ENCODE data around the gene SMAD6. TPM values are rescaled to one million over a fixed set of nuclear protein-coding genes. Genes with fewer than 3 reads are reported as not detected.

SMAD6 gene
- total RNA-seq, 2 donors from 2014 or later: 190 to 213 TPM

- DNase-seq: no peak
- WGBS, 2 experiments (ENCODE audit: insufficient coverage in 1 of 2, insufficient read length in 1 of 2): 90 to 96% methylated on average over 4 to 10 of the region's 10 CpGs
Measured at GRCh38 chr15:66719471-66719870, 17.4 kb downstream of the SMAD6 start.

GRCh38 chr15:66720206-66721010, 18.4 kb downstream of the SMAD6 start:
- DNase-seq: no peak
- no peak overlapping the region for H3K4me3 Mint-ChIP-seq
- H3K9me3 Mint-ChIP-seq: no peaks in the 10 kb centered on the region
- Histone ChIP-seq H3K4me1 (ENCODE audit: control insufficient read depth, insufficient read depth, low read length) (peaks cover 20% of the 10 kb centered on the region), H3K9me3 (ENCODE audit: control insufficient read depth, low read length) (no peaks in the 10 kb centered on the region), H3K27me3 (ENCODE audit: control insufficient read depth, insufficient read depth, low read length, poor library complexity, severe bottlenecking) (no peaks in the 10 kb centered on the region), H3K36me3 (ENCODE audit: control insufficient read depth, insufficient read depth, low read length) (peaks cover 98% of the 10 kb centered on the region), H3K9ac (ENCODE audit: extremely low read depth, low read length, poor library complexity, severe bottlenecking) (no peak overlapping the region), H3K27ac (ENCODE audit: low read depth, low read length) (no peak overlapping the region), H3K4me3 (ENCODE audit: low read length) (no peak overlapping the region)
- peaks cover 95% of the 10 kb centered on the region for H3K36me3 Mint-ChIP-seq (ENCODE audit: low read depth)
- peaks cover 63% of the 10 kb centered on the region for H3K4me1 Mint-ChIP-seq
- 92 to 93% methylated on average over 4 to 9 of the region's 9 CpGs for WGBS, 2 experiments (ENCODE audit: insufficient coverage in 1 of 2, insufficient read length in 1 of 2)
- peak overlapping the region; percentile 41 for H3K27ac Mint-ChIP-seq
- no peaks in the 10 kb centered on the region for H3K27me3 Mint-ChIP-seq (ENCODE audit: insufficient read depth)
- no peak for TF ChIP-seq CTCF (conservative IDR thresholded peaks at IDR 0.05)

More at GRCh38 chr15:66719471-66719870, 17.4 kb downstream of the SMAD6 start:
- Histone ChIP-seq H3K9ac (ENCODE audit: extremely low read depth, low read length, poor library complexity, severe bottlenecking) (no peak overlapping the region), H3K4me1 (ENCODE audit: control insufficient read depth, insufficient read depth, low read length) (peaks cover 23% of the 10 kb centered on the region), H3K9me3 (ENCODE audit: control insufficient read depth, low read length) (no peaks in the 10 kb centered on the region), H3K27ac (ENCODE audit: low read depth, low read length) (no peak overlapping the region), H3K36me3 (ENCODE audit: control insufficient read depth, insufficient read depth, low read length) (peaks cover 94% of the 10 kb centered on the region), H3K27me3 (ENCODE audit: control insufficient read depth, insufficient read depth, low read length, poor library complexity, severe bottlenecking) (no peaks in the 10 kb centered on the region), H3K4me3 (ENCODE audit: low read length) (no peak overlapping the region)
- H3K4me1 Mint-ChIP-seq: peaks cover 68% of the 10 kb centered on the region
- no peaks in the 10 kb centered on the region for H3K9me3 Mint-ChIP-seq
- H3K27me3 Mint-ChIP-seq (ENCODE audit: insufficient read depth): no peaks in the 10 kb centered on the region
- H3K4me3 Mint-ChIP-seq: no peak overlapping the region
- peaks cover 93% of the 10 kb centered on the region for H3K36me3 Mint-ChIP-seq (ENCODE audit: low read depth)
- no peak for TF ChIP-seq CTCF (conservative IDR thresholded peaks at IDR 0.05)
- peak overlapping the region; percentile 60 for H3K27ac Mint-ChIP-seq

GRCh38 chr15:66721020-66721419, 19.0 kb downstream of the SMAD6 start:
- Histone ChIP-seq H3K27ac (ENCODE audit: low read depth, low read length) (no peak overlapping the region), H3K9me3 (ENCODE audit: control insufficient read depth, low read length) (no peaks in the 10 kb centered on the region), H3K27me3 (ENCODE audit: control insufficient read depth, insufficient read depth, low read length, poor library complexity, severe bottlenecking) (no peaks in the 10 kb centered on the region), H3K4me3 (ENCODE audit: low read length) (no peak overlapping the region), H3K9ac (ENCODE audit: extremely low read depth, low read length, poor library complexity, severe bottlenecking) (no peak overlapping the region), H3K36me3 (ENCODE audit: control insufficient read depth, insufficient read depth, low read length) (peaks cover 95% of the 10 kb centered on the region), H3K4me1 (ENCODE audit: control insufficient read depth, insufficient read depth, low read length) (peaks cover 18% of the 10 kb centered on the region)
- Mint-ChIP-seq H3K9me3 (no peaks in the 10 kb centered on the region), H3K4me3 (no peak overlapping the region), H3K4me1 (peaks cover 58% of the 10 kb centered on the region), H3K27ac (peak overlapping the region; percentile 41), H3K27me3 (ENCODE audit: insufficient read depth) (no peaks in the 10 kb centered on the region), H3K36me3 (ENCODE audit: low read depth) (peaks cover 95% of the 10 kb centered on the region)
- WGBS, 2 experiments (ENCODE audit: insufficient coverage in 1 of 2, insufficient read length in 1 of 2): 93% methylated on average over 8 of the region's 8 CpGs; no CpG with 5 or more reads in 1 of the 2 experiments
- no peak for TF ChIP-seq CTCF (conservative IDR thresholded peaks at IDR 0.05)
- DNase-seq: no peak
